GM12892 (cell line): Measurements from ENCODE around the gene RASSF4.

Experiments used
- POLR2A ChIP-seq: IDR thresholded peaks from 2 replicates; pipeline ENCODE4 v1.6.1; 2011; ENCODE audit warnings: low read depth, low read length, control low read depth
- POLR2AphosphoS5 ChIP-seq: IDR thresholded peaks from 2 replicates; pipeline ENCODE4 v1.6.1; 2011; ENCODE audit warnings: low read depth, low read length, control low read depth

DNA sequence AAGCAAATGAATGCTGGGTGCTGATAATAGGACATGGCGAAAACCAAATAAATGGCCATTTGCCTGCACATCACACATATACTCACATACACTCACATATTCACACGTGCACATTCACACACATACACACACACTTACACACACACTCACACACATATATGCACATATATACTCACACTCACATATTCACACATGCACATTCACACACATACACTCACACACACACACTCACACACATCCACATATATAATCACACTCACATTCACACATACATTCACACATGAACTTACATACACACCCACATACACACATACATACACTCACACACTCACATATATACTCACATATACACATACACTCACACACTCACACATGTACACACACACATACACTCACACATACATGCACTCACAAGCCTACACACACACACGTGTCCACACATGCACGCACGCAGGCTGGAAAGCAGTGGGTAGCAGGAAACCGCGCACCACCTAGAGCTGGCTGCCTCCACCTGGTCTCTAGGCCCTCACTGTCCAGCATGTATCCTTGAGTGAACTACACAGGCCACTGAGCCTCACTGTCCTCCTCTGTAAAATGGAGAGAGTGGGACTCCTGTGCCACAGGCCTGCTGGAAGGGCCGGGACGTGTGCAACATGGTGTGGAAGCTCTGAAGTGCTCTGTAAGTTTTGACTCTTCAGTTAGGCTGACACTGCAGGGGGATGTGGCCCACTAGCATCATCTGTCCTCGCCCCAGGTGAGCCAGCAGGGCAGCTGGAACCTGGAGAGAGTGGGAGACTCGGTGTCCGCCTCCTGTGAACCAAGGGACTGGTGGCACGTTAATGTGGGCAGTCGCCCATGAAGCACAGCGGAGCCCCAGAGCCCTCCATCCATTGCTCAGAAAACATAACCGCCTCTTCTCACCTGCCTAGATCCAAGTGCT lies 33.5 kb upstream of the RASSF4 start:
- TF ChIP-seq POLR2A = no peak
- TF ChIP-seq POLR2AphosphoS5 = no peak
